Heart right ventricle (tissue), 16 donors: ENCODE results near the gene NEDD8. TPM values are rescaled to one million over a fixed set of nuclear protein-coding genes. Genes with fewer than 3 reads are reported as not detected.

ENCODE experiments used
- ATAC-seq, 8 donors: fragments of 200-7000 bp; cut with Tn5 transposase; one replicate each; pipeline ENCODE4 v1.9.1; 2020; ENCODE audit warnings: mild to moderate bottlenecking in 8 of 8, moderate library complexity in 8 of 8, moderate number of reproducible peaks in 1 of 8
- DNase-seq, 2 donors: peaks; one replicate each; pipeline ENCODE4 v3.0.0-alpha.2; 2020
- H3K27ac ChIP-seq, 10 donors: fragments of 200-600 bp; sonication (generic) in 2 of 10; one replicate each; pipeline versions ENCODE4 v1.5.0 to v1.8.0; 2020 to 2022; ENCODE audit warnings: mild to moderate bottlenecking in 3 of 10
- H3K27me3 ChIP-seq, 7 donors: fragments of 200-600 bp; one replicate each; pipeline ENCODE4 v1.8.0; 2021 to 2022; ENCODE audit warnings: mild to moderate bottlenecking in 2 of 7
- H3K36me3 ChIP-seq, 9 donors: fragments of 200-600 bp; sonication (generic) in 1 of 9; one replicate each; pipeline versions ENCODE4 v1.5.0 to v1.8.0; 2020 to 2022; ENCODE audit warnings: mild to moderate bottlenecking in 2 of 9
- H3K4me1 ChIP-seq, 9 donors: fragments of 200-600 bp; sonication (generic) in 1 of 9; one replicate each; pipeline versions ENCODE4 v1.5.0 to v1.8.0; 2020 to 2022; ENCODE audit warnings: mild to moderate bottlenecking in 4 of 9
- H3K4me3 ChIP-seq, 10 donors: fragments of 200-600 bp; sonication (generic) in 2 of 10; one replicate each; pipeline versions ENCODE4 v1.5.0 to v1.8.0; 2020 to 2022; ENCODE audit warnings: mild to moderate bottlenecking in 7 of 10, moderate library complexity in 2 of 10
- H3K9me3 ChIP-seq, 11 donors: fragments of 200-600 bp in 10 of 11; sonication (generic) in 2 of 11; one replicate each; pipeline versions ENCODE4 v1.5.0 to v1.8.0; 2013 to 2022; ENCODE audit warnings: mild to moderate bottlenecking in 2 of 11, control low read depth in 1 of 11, moderate library complexity in 1 of 11
- WGBS, 2 donors: extraction: QIAGEN DNeasy Blood & Tissue Kit; methylation state at CpG; one replicate each; pipeline ENCODE4 v1.1.7; 2013; ENCODE audit warnings: inconsistent platforms in 1 of 2; 5-methylcytosine and 5-hydroxymethylcytosine counted together
- intact Hi-C, 10 donors: fragments of 100-400 bp; cut with DNase I; formaldehyde crosslinking; loops; one replicate each; pipeline versions ENCODE4 v1.11.1 to v1.14.2; 2022
- polyA plus RNA-seq, 2 donors: library from polyadenylated mRNA; stranded (reverse); fragments of 200-250 nt; gene quantifications; one replicate each; pipeline ENCODE4 v1.2.3, GENCODE V29; 2013
- total RNA-seq, 10 donors: library from RNA; stranded (reverse); fragmentation: NEBNext Ultra II Directional in 3 of 10; extraction: Animal tissue kit (Norgen Biotek cat#: 25700) in 3 of 10; gene quantifications; one replicate each; pipeline versions ENCODE4 v1.2.1 to v1.2.4, GENCODE V29; 2021 to 2023
- TF ChIP-seq, protein P1 (sequence below), 9 donors: fragments of 200-600 bp; sonication (generic) in 2 of 9; IDR thresholded peaks; one replicate each; pipeline versions ENCODE4 v1.5.0 to v1.8.0; 2021 to 2022; ENCODE audit warnings: antibody characterized with exemption in 9 of 9, mild to moderate bottlenecking in 5 of 9, moderate library complexity in 1 of 9
- donor health status: Arrhythmogenic right ventricular cardiomyopathy.
- donor health status: ischemic (EF 13 %, LVEDD 7.1; RV severe dilation, severe dysfunction).
- donor health status: healthy with polysubstance abuse.
- donor health status: DM: no; HTN: yes; CAD: no.
- donor health status: DM: no; HTN: no; CAD: no.
- donor health status: ischemic (EF 25% LVEDD 6.9; RV normal size, moderate dysfunction).
- donor health status: ischemic (EF 25% LVEDD 5.7; RV mildly dilated, moderate dysfunction).
- donor health status: healthy.
- donor health status: DM: yes; HTN: yes; CAD: no.
- donor health status: Ischemic cardiomyopathy.
- donor health status: ischemic (EF 35%, LVEDD 5.7; RV mildly dilated, moderate dysfunction).
- donor health status: nonischemic (EF 11% LVEDD 7.7; RV severe dilation, severe dysfunction).
- donor health status: DM: yes; HTN: yes; CAD: no.
- donor health status: PGD.
- donor health status: ischemic (EF 29% LVEDD 5.4; RV normal size, mild dysfunction).
- donor health status: nonischemic (EF 23%, LVEDD 6.1; RV moderate dilation, normal function).

NEDD8 gene
- total and polyA plus RNA-seq, 12 donors: 154 to 325 (median 199) TPM

DNA sequence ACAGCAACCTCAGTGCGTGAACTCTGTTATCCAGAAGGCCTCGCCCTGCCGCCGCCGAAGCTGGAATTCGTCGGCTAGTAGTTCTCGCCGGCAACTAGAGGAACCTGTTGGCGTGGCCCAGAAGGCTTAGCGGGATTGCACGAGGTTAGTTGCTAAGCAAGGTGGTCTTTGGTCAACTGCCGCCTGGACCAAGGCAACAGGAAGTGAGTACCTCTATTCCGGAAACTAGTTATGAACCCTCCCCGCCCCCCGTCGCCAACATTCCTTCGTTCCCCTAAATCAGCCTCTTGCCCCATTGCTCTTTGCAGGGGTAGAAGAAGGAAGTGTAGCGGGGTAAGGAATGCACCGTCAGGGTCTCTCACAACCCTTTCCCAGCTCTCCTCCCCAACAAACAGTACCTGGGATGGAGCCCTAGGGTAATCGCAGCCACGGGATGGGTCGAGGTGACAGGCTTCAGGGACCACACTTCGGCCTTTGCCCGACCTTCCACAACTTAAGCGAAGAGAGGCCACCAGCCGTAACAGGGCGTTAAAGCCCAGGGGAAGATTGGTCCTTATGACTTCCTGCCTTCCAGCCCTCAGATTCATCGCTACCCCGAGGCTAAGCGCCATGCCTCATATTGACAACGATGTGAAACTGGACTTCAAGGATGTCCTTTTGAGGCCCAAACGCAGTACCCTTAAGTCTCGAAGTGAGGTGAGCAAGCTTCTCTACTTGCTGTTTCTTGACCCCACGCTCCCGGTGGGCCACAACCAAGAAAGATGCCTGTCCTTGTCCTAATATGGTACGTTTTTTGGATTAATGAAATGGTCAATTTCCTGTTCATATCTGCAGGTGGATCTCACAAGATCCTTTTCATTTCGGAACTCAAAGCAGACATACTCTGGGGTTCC, 724 bp upstream of the NEDD8 start, which contains the start of gene GMPR2:
Gene GMPR2 (plus strand): TSS at position 285 of the 893 bp plus-strand sequence. CDS start 325 bp downstream, at position 610.
- no peaks in the 10 kb centered on the region for H3K27me3 ChIP-seq
- DNase-seq (no peak), ATAC-seq (peak; percentile 44 to 75 (median 68))
- 4% methylated on average over 38 of the region's 38 CpGs for WGBS, 2 donors
- peaks cover 18 to 54% (median 34%) of the 10 kb centered on the region in 9 donors for H3K4me1 ChIP-seq
- H3K27ac ChIP-seq: peak within 1 kb of the TSS; percentile 74 to 97 (median 90)
- peaks cover 0 to 45% (median 23%) of the 10 kb centered on the region in 9 donors for H3K36me3 ChIP-seq
- intact Hi-C loops: loop anchor here in 2 of 10 donors (2.0 to 10.0 kb wide), 2 partner anchors 44 to 202 kb away; partner anchors contain the start of gene IPO4 (in 1 of the 2)
- H3K9me3 ChIP-seq: no peaks in the 10 kb centered on the region
- TF ChIP-seq, protein P1, sequence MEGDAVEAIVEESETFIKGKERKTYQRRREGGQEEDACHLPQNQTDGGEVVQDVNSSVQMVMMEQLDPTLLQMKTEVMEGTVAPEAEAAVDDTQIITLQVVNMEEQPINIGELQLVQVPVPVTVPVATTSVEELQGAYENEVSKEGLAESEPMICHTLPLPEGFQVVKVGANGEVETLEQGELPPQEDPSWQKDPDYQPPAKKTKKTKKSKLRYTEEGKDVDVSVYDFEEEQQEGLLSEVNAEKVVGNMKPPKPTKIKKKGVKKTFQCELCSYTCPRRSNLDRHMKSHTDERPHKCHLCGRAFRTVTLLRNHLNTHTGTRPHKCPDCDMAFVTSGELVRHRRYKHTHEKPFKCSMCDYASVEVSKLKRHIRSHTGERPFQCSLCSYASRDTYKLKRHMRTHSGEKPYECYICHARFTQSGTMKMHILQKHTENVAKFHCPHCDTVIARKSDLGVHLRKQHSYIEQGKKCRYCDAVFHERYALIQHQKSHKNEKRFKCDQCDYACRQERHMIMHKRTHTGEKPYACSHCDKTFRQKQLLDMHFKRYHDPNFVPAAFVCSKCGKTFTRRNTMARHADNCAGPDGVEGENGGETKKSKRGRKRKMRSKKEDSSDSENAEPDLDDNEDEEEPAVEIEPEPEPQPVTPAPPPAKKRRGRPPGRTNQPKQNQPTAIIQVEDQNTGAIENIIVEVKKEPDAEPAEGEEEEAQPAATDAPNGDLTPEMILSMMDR (IDR thresholded peaks at IDR 0.05): no peak
- H3K4me3 ChIP-seq: peak within 1 kb of the TSS; percentile 65 to 97 (median 91)

GRCh38 chr14:24231263-24232120, 675 bp downstream of the NEDD8 start:
- DNase-seq: no peak
- Histone ChIP-seq H3K4me1 (peaks cover 18 to 43% (median 34%) of the 10 kb centered on the region in 9 donors), H3K27ac (peak overlapping the region; percentile 74 to 97 (median 90)), H3K4me3 (peak overlapping the region; percentile 65 to 97 (median 91)), H3K9me3 (no peaks in the 10 kb centered on the region), H3K27me3 (no peaks in the 10 kb centered on the region), H3K36me3 (peaks cover 0 to 42% (median 9%) of the 10 kb centered on the region in 9 donors)
- WGBS, 2 donors: 10 to 12% methylated on average over 23 of the region's 23 CpGs
- intact Hi-C loops: loop anchor here in 2 of 10 donors (2.0 to 10.0 kb wide), 2 partner anchors 43 to 203 kb away; partner anchors contain the start of gene IPO4 (in 1 of the 2)
- TF ChIP-seq, protein P1 (IDR thresholded peaks at IDR 0.05): no peak
- ATAC-seq: peak in 5 of 8 donors; percentile 1 to 25 (median 3)

DNA sequence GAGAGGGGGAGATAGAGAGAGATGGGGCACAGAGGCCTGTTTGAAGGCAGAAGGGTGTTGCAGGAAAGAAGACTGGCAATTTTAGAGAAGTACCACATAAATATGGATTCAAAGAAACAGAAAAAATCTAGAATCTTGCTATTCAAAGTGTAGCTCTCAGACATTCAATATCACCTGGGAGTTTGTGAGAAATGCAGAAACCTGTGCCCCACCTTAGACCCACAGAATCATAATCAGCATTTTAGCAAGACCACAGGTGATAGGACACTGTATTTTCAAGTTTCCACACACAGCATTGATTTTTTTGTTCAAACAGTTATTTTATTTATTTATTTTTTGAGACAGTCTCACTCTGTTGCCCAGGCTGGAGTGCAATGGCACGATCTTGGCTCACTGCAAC, 3.3 kb downstream of the NEDD8 start:
- no peaks in the 10 kb centered on the region for H3K27me3 ChIP-seq
- no peaks in the 10 kb centered on the region for H3K9me3 ChIP-seq
- H3K4me3 ChIP-seq: no peak overlapping the region
- H3K27ac ChIP-seq: no peak overlapping the region
- H3K4me1 ChIP-seq: peaks cover 16 to 39% (median 26%) of the 10 kb centered on the region in 9 donors
- ATAC-seq (no peak), DNase-seq (no peak)
- WGBS, 2 donors: 0 to 35% methylated on average over 1 of the region's 1 CpG
- peaks cover 0 to 22% (median 0%) of the 10 kb centered on the region in 9 donors for H3K36me3 ChIP-seq
- TF ChIP-seq, protein P1 (IDR thresholded peaks at IDR 0.05): no peak
- intact Hi-C loops: loop anchor here in 1 of 10 donors (5.0 kb wide), 1 partner anchor 208 kb away; no protein-coding TSS in a partner anchor
